ENCODE measurements around the gene ZMYND15. TPM values are rescaled to one million over a fixed set of nuclear protein-coding genes. Genes with fewer than 3 reads are reported as not detected.

The ZMYND15 gene
- polyA plus RNA-seq, 2 of the 4 experiments (the other 2 are of a cell fraction) = 0.16 to 0.19 TPM

DNA sequence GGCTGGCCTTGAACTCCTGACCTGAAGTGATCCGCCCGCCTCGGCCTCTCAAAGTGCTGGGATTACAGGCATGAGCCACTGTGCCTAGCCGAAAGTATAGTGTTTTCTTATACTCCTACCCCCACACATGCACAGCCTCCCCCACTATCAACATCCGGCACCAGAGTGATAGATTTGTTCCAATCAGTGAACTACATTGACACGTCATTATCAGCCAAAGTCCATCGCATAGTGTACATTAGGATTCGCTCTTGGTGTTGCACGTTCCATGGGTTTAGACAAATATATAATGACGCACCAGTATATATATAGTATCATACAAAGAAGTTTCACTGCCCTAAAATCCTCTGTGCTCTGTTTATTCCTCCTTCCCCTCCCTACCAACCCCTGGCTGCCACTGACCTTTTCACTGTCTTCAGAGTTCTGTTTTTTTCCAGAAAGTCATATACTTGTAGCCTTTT, 20.2 kb downstream of the ZMYND15 start:
- Histone ChIP-seq H3K9me3 (no peaks in the 10 kb centered on the region), H3K4me2 (no peak overlapping the region), H3K4me1 (no peaks in the 10 kb centered on the region), H3K4me3 (no peak overlapping the region), H3K27ac (no peak overlapping the region)
- FAIRE-seq = no peak
- ChIA-PET POLR2A (interaction anchor here (0.7 kb wide), 1 partner anchor 239 kb away, joined by 4 read pairs; no protein-coding TSS in a partner anchor), CTCF (no interaction called here)
- TF ChIP-seq POLR2AphosphoS2 (conservative IDR thresholded peaks at IDR 0.05; ENCODE audit: low read length) = no peak
- no peak for TF ChIP-seq CHD2 (IDR thresholded peaks at IDR 0.05; ENCODE audit: low read length, partially characterized antibody)
- TF ChIP-seq, protein P1, sequence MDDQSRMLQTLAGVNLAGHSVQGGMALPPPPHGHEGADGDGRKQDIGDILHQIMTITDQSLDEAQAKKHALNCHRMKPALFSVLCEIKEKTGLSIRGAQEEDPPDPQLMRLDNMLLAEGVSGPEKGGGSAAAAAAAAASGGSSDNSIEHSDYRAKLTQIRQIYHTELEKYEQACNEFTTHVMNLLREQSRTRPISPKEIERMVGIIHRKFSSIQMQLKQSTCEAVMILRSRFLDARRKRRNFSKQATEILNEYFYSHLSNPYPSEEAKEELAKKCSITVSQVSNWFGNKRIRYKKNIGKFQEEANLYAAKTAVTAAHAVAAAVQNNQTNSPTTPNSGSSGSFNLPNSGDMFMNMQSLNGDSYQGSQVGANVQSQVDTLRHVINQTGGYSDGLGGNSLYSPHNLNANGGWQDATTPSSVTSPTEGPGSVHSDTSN (IDR thresholded peaks at IDR 0.05) = no peak
- TF ChIP-seq HOXB13 (CRISPR knock-in tag; IDR thresholded peaks at IDR 0.05; ENCODE audit: low read depth) = no peak
- TF ChIP-seq BHLHE40 (IDR thresholded peaks at IDR 0.05; ENCODE audit: low read depth, low read length) = no peak
- TF ChIP-seq TP53 (CRISPR knock-in tag; IDR thresholded peaks at IDR 0.05) = no peak
- TF ChIP-seq, protein P2, sequence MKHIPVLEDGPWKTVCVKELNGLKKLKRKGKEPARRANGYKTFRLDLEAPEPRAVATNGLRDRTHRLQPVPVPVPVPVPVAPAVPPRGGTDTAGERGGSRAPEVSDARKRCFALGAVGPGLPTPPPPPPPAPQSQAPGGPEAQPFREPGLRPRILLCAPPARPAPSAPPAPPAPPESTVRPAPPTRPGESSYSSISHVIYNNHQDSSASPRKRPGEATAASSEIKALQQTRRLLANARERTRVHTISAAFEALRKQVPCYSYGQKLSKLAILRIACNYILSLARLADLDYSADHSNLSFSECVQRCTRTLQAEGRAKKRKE (CRISPR knock-in tag; IDR thresholded peaks at IDR 0.05; ENCODE audit: low read depth) = no peak
- TF ChIP-seq CBX8 (IDR thresholded peaks at IDR 0.05) = no peak
- TF ChIP-seq ZFP36 (IDR thresholded peaks at IDR 0.05; ENCODE audit: borderline replicate concordance, partially characterized antibody) = no peak
- no peak for TF ChIP-seq ZC3H11A (IDR thresholded peaks at IDR 0.05)
- TF ChIP-seq SMC3 (IDR thresholded peaks at IDR 0.05) = no peak
- TF ChIP-seq ESRRA (IDR thresholded peaks at IDR 0.05; ENCODE audit: borderline replicate concordance, low read length) = no peak
- 74% methylated on average over 10 of the region's 10 CpGs for WGBS (ENCODE audit: missing lambda C conversion rate)
- ATAC-seq = no peak
- no peak for DNase-seq (ENCODE audit: low read depth in 1 of 2, low spot score in 1 of 2)

DNA sequence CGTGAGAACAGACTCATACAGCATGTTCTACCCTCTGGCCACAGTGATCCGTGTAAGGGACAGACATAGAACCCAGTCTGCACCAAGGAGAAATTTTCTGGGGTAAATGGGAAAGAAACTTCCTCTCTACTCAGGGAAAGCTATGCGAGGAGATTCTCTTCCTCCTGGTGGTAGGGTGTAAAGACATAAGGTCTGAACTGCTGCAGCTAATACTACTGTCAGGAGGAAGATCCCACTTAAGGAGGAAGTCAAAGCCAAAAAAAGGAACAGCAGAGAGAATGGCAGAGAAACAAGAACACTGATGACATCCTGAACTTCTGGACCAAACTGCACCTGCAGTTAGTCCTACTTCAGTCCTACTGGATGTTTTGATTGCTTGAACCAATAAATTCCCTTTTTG, 25.0 kb downstream of the ZMYND15 start:
- Histone ChIP-seq H3K4me3 (no peak overlapping the region), H3K9me3 (no peaks in the 10 kb centered on the region), H3K4me1 (peaks cover 1% of the 10 kb centered on the region; the same call in 2 of the 3 replicates), H3K27ac (no peak overlapping the region), H3K4me2 (no peak overlapping the region)
- FAIRE-seq (no peak), DNase-seq (ENCODE audit: low read depth in 1 of 2, low spot score in 1 of 2) (no peak), ATAC-seq (peak; percentile 30 to 38; a peak in 4 of 6 replicates)
- ChIA-PET POLR2A (no interaction called here), CTCF (interaction anchor here (0.9 to 2.7 kb wide), 5 partner anchors 9 to 25 kb away, joined by 3 to 14 read pairs (median 4); no protein-coding TSS in a partner anchor)
- 40% methylated on average over 3 of the region's 3 CpGs for WGBS (ENCODE audit: missing lambda C conversion rate)
- TF ChIP-seq CBX8 (IDR thresholded peaks at IDR 0.05) (no peak), POLR2AphosphoS2 (conservative IDR thresholded peaks at IDR 0.05; ENCODE audit: low read length) (no peak), JUN (IDR thresholded peaks at IDR 0.05) (no peak), CBX2 (IDR thresholded peaks at IDR 0.05; ENCODE audit: borderline replicate concordance, low read depth) (no peak), JUNB (IDR thresholded peaks at IDR 0.05) (no peak), ESRRA (IDR thresholded peaks at IDR 0.05; ENCODE audit: borderline replicate concordance, low read length) (no peak), SREBF2 (IDR thresholded peaks at IDR 0.05) (no peak), RFX5 (IDR thresholded peaks at IDR 0.05) (no peak), SMC3 (IDR thresholded peaks at IDR 0.05) (no peak), HDAC2 (IDR thresholded peaks at IDR 0.05) (no peak), NPAS2 (CRISPR knock-in tag; IDR thresholded peaks at IDR 0.05; ENCODE audit: borderline replicate concordance) (no peak), HOXA7 (CRISPR knock-in tag; IDR thresholded peaks at IDR 0.05) (no peak), CHD2 (IDR thresholded peaks at IDR 0.05; ENCODE audit: low read length, partially characterized antibody) (no peak), KDM1A (IDR thresholded peaks at IDR 0.05; ENCODE audit: low read depth) (no peak), EHMT2 (IDR thresholded peaks at IDR 0.05; ENCODE audit: low read depth) (no peak), BHLHE40 (IDR thresholded peaks at IDR 0.05; ENCODE audit: low read depth, low read length) (no peak)
- TF ChIP-seq, protein P3, sequence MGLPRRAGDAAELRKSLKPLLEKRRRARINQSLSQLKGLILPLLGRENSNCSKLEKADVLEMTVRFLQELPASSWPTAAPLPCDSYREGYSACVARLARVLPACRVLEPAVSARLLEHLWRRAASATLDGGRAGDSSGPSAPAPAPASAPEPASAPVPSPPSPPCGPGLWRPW (IDR thresholded peaks at IDR 0.05) = no peak
- TF ChIP-seq, protein P4, sequence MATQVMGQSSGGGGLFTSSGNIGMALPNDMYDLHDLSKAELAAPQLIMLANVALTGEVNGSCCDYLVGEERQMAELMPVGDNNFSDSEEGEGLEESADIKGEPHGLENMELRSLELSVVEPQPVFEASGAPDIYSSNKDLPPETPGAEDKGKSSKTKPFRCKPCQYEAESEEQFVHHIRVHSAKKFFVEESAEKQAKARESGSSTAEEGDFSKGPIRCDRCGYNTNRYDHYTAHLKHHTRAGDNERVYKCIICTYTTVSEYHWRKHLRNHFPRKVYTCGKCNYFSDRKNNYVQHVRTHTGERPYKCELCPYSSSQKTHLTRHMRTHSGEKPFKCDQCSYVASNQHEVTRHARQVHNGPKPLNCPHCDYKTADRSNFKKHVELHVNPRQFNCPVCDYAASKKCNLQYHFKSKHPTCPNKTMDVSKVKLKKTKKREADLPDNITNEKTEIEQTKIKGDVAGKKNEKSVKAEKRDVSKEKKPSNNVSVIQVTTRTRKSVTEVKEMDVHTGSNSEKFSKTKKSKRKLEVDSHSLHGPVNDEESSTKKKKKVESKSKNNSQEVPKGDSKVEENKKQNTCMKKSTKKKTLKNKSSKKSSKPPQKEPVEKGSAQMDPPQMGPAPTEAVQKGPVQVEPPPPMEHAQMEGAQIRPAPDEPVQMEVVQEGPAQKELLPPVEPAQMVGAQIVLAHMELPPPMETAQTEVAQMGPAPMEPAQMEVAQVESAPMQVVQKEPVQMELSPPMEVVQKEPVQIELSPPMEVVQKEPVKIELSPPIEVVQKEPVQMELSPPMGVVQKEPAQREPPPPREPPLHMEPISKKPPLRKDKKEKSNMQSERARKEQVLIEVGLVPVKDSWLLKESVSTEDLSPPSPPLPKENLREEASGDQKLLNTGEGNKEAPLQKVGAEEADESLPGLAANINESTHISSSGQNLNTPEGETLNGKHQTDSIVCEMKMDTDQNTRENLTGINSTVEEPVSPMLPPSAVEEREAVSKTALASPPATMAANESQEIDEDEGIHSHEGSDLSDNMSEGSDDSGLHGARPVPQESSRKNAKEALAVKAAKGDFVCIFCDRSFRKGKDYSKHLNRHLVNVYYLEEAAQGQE (IDR thresholded peaks at IDR 0.05) = no peak
- TF ChIP-seq, protein P5, sequence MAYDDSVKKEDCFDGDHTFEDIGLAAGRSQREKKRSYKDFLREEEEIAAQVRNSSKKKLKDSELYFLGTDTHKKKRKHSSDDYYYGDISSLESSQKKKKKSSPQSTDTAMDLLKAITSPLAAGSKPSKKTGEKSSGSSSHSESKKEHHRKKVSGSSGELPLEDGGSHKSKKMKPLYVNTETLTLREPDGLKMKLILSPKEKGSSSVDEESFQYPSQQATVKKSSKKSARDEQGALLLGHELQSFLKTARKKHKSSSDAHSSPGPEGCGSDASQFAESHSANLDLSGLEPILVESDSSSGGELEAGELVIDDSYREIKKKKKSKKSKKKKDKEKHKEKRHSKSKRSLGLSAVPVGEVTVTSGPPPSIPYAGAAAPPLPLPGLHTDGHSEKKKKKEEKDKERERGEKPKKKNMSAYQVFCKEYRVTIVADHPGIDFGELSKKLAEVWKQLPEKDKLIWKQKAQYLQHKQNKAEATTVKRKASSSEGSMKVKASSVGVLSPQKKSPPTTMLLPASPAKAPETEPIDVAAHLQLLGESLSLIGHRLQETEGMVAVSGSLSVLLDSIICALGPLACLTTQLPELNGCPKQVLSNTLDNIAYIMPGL (CRISPR knock-in tag; IDR thresholded peaks at IDR 0.05; ENCODE audit: borderline replicate concordance) = no peak
- TF ChIP-seq, protein P6, sequence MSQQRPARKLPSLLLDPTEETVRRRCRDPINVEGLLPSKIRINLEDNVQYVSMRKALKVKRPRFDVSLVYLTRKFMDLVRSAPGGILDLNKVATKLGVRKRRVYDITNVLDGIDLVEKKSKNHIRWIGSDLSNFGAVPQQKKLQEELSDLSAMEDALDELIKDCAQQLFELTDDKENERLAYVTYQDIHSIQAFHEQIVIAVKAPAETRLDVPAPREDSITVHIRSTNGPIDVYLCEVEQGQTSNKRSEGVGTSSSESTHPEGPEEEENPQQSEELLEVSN (IDR thresholded peaks at IDR 0.05; ENCODE audit: borderline replicate concordance, low read depth) = no peak

Data from A549 (cell line).